Measurements from ENCODE around the gene SUN5. TPM values are rescaled to one million over a fixed set of nuclear protein-coding genes. Genes with fewer than 3 reads are reported as not detected.
A peak's percentile ranks its signal among the peaks of the same experiment; 100 is the strongest.

The SUN5 gene
- total and polyA plus RNA-seq, 2 donors from 2014 or later = not detected

GRCh38 chr20:32966382-32966781 lies 37.9 kb downstream of the SUN5 start:
- FAIRE-seq (no peak), DNase-seq (peak in 2 of 5 donors; percentile 24 to 32)
- Histone ChIP-seq H3K27me3 (ENCODE audit: control insufficient read depth, insufficient read depth, low read length) (no peaks in the 10 kb centered on the region), H3K9me3 (ENCODE audit: control insufficient read depth in 2 of 3, insufficient read depth in 1 of 3, low read length in 3 of 3) (no peaks in the 10 kb centered on the region), H3K9ac (ENCODE audit: low read length in 3 of 3) (no peak overlapping the region), H3K4me3 (ENCODE audit: low read length in 3 of 3) (no peak overlapping the region), H3K36me3 (ENCODE audit: control insufficient read depth in 2 of 3, insufficient read depth in 3 of 3, low read length in 3 of 3) (no peaks in the 10 kb centered on the region), H3K27ac (ENCODE audit: low read depth in 2 of 2, low read length in 2 of 2) (no peak overlapping the region), H3K4me1 (ENCODE audit: control insufficient read depth in 2 of 3, insufficient read depth in 2 of 3, low read depth in 1 of 3, low read length in 3 of 3) (no peaks in the 10 kb centered on the region)
- no peak for TF ChIP-seq CTCF (IDR thresholded peaks at IDR 0.05; ENCODE audit: borderline replicate concordance, extremely low read depth, insufficient read depth)
- intact Hi-C loops (cut with DNase I) = no loop called here

- intact Hi-C loops (cut with DNase I) = no loop called here
Observed at GRCh38 chr20:32965581-32966373, 38.5 kb downstream of the SUN5 start.

GRCh38 chr20:32965115-32965514 lies 39.1 kb downstream of the SUN5 start:
- FAIRE-seq = no peak
- Histone ChIP-seq H3K9me3 (ENCODE audit: control insufficient read depth in 2 of 3, insufficient read depth in 1 of 3, low read length in 3 of 3) (no peaks in the 10 kb centered on the region), H3K27ac (ENCODE audit: low read depth in 2 of 2, low read length in 2 of 2) (no peak overlapping the region), H3K4me1 (ENCODE audit: control insufficient read depth in 2 of 3, insufficient read depth in 2 of 3, low read depth in 1 of 3, low read length in 3 of 3) (no peaks in the 10 kb centered on the region), H3K36me3 (ENCODE audit: control insufficient read depth in 2 of 3, insufficient read depth in 3 of 3, low read length in 3 of 3) (no peaks in the 10 kb centered on the region), H3K27me3 (ENCODE audit: control insufficient read depth, insufficient read depth, low read length) (no peaks in the 10 kb centered on the region), H3K4me3 (ENCODE audit: low read length in 3 of 3) (no peak overlapping the region), H3K9ac (ENCODE audit: low read length in 3 of 3) (no peak overlapping the region)
- no peak for TF ChIP-seq CTCF (IDR thresholded peaks at IDR 0.05; ENCODE audit: borderline replicate concordance, extremely low read depth, insufficient read depth)
- DNase-seq = peak in 1 of 5 donors; percentile 12
- intact Hi-C loops (cut with DNase I) = no loop called here

More at GRCh38 chr20:32965581-32966373, 38.5 kb downstream of the SUN5 start:
- H3K4me1 ChIP-seq (ENCODE audit: control insufficient read depth in 2 of 3, insufficient read depth in 2 of 3, low read depth in 1 of 3, low read length in 3 of 3) = no peaks in the 10 kb centered on the region
- DNase-seq = peak in 2 of 5 donors; percentile 22 to 56
- H3K36me3 ChIP-seq (ENCODE audit: control insufficient read depth in 2 of 3, insufficient read depth in 3 of 3, low read length in 3 of 3) = no peaks in the 10 kb centered on the region
- FAIRE-seq = no peak
- no peak overlapping the region for H3K9ac ChIP-seq (ENCODE audit: low read length in 3 of 3)
- no peak overlapping the region for H3K27ac ChIP-seq (ENCODE audit: low read depth in 2 of 2, low read length in 2 of 2)
- no peaks in the 10 kb centered on the region for H3K27me3 ChIP-seq (ENCODE audit: control insufficient read depth, insufficient read depth, low read length)
- no peak for TF ChIP-seq CTCF (IDR thresholded peaks at IDR 0.05; ENCODE audit: borderline replicate concordance, extremely low read depth, insufficient read depth)
- no peaks in the 10 kb centered on the region for H3K9me3 ChIP-seq (ENCODE audit: control insufficient read depth in 2 of 3, insufficient read depth in 1 of 3, low read length in 3 of 3)
- no peak overlapping the region for H3K4me3 ChIP-seq (ENCODE audit: low read length in 3 of 3)

Measured in kidney (tissue), 14 donors.